ENCODE data around the gene PAK2. TPM values are rescaled to one million over a fixed set of nuclear protein-coding genes. Genes with fewer than 3 reads are reported as not detected.

PAK2 gene
- total RNA-seq, 2 experiments from 2014 or later = 24.5 to 95.6 TPM

DNA sequence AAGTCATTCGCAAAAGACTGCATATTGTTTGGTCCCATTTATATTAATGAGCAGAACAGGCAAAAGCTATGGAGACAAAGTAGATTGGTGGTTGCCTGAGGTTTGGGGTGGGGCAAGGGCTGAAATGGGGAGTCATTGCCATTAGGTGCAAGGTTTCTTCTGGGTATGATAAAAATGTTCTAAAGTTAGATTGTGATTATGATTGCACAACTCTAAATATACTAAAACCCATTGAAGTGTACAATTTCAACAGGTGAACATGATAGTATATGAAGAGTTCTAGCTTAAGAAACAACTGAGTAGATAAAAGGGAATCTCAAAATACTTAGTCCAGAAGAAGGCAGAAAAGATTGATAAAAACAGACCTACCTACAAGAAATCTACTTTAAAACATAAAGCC lies 56.7 kb downstream of the PAK2 start:
- no peaks in the 10 kb centered on the region for H3K9me3 ChIP-seq (ENCODE audit: low read length)
- peaks cover 11% of the 10 kb centered on the region for H3K79me2 ChIP-seq (ENCODE audit: insufficient read depth, low read depth, low read length)
- H3K4me1 ChIP-seq (ENCODE audit: insufficient read depth, low read length, poor library complexity, severe bottlenecking) = peaks cover 9% of the 10 kb centered on the region
- no peak for DNase-seq (ENCODE audit: low spot score)
- no peak overlapping the region for H2AFZ ChIP-seq (ENCODE audit: low read length)
- POLR2A ChIA-PET = interaction anchor here (0.7 to 0.9 kb wide), 3 partner anchors 22 to 1081 kb away, joined by 3 read pairs; no protein-coding TSS in a partner anchor
- no peak overlapping the region for H3K4me3 ChIP-seq (ENCODE audit: low read depth, low read length, poor library complexity, severe bottlenecking)
- no TSS peak for BruUV-seq (replicated peaks)
- intact Hi-C loops (cut with micrococcal nuclease; ENCODE audit: unreplicated experiment) = no loop called here
- no peak overlapping the region for H3K27ac ChIP-seq (ENCODE audit: low read depth, low read length, poor library complexity, severe bottlenecking)
- no peaks in the 10 kb centered on the region for H3K9me2 ChIP-seq (ENCODE audit: insufficient read depth, low read length)
- H4K20me1 ChIP-seq (ENCODE audit: insufficient read depth, low read length) = no peaks in the 10 kb centered on the region
- TF ChIP-seq CTCF (conservative IDR thresholded peaks at IDR 0.05; ENCODE audit: low read length) (no peak), EZH2phosphoT487 (IDR thresholded peaks at IDR 0.05; ENCODE audit: borderline replicate concordance, low read depth, low read length) (no peak)
- CTCF ChIA-PET (ENCODE audit: unreplicated experiment) = no interaction called here
- H3K36me3 ChIP-seq (ENCODE audit: insufficient read depth, low read length) = peaks cover 38% of the 10 kb centered on the region
- H3K4me2 ChIP-seq (ENCODE audit: low read length) = no peak overlapping the region

GRCh38 chr3:196800742-196801434 lies 61.2 kb downstream of the PAK2 start:
- no TSS peak for BruUV-seq (replicated peaks)
- Histone ChIP-seq H3K9me3 (ENCODE audit: low read length) (no peaks in the 10 kb centered on the region), H3K79me2 (ENCODE audit: insufficient read depth, low read depth, low read length) (peaks cover 5% of the 10 kb centered on the region), H3K9me2 (ENCODE audit: insufficient read depth, low read length) (no peaks in the 10 kb centered on the region), H3K4me2 (ENCODE audit: low read length) (peak overlapping the region; percentile 5; the same call in 1 of the 2 replicates), H3K4me1 (ENCODE audit: insufficient read depth, low read length, poor library complexity, severe bottlenecking) (peaks cover 9% of the 10 kb centered on the region), H2AFZ (ENCODE audit: low read length) (no peak overlapping the region), H3K27ac (ENCODE audit: low read depth, low read length, poor library complexity, severe bottlenecking) (no peak overlapping the region), H3K36me3 (ENCODE audit: insufficient read depth, low read length) (peaks cover 41% of the 10 kb centered on the region), H4K20me1 (ENCODE audit: insufficient read depth, low read length) (no peaks in the 10 kb centered on the region), H3K4me3 (ENCODE audit: low read depth, low read length, poor library complexity, severe bottlenecking) (no peak overlapping the region)
- DNase-seq (ENCODE audit: low spot score) = peak; percentile 18
- ChIA-PET POLR2A (interaction anchor here (0.5 kb wide), 1 partner anchor 69 kb away, joined by 3 read pairs; no protein-coding TSS in a partner anchor), CTCF (ENCODE audit: unreplicated experiment) (interaction anchor here (0.5 kb wide), 1 partner anchor 92 kb away, joined by 3 read pairs; no protein-coding TSS in a partner anchor)
- intact Hi-C loops (cut with micrococcal nuclease; ENCODE audit: unreplicated experiment) = no loop called here
- no peak for TF ChIP-seq EZH2phosphoT487 (IDR thresholded peaks at IDR 0.05; ENCODE audit: borderline replicate concordance, low read depth, low read length)
- no peak for TF ChIP-seq CTCF (conservative IDR thresholded peaks at IDR 0.05; ENCODE audit: low read length)

GRCh38 chr3:196803891-196804468 lies 64.3 kb downstream of the PAK2 start:
- intact Hi-C loops (cut with micrococcal nuclease; ENCODE audit: unreplicated experiment) = no loop called here
- H3K4me1 ChIP-seq (ENCODE audit: insufficient read depth, low read length, poor library complexity, severe bottlenecking) = peaks cover 9% of the 10 kb centered on the region
- no peaks in the 10 kb centered on the region for H4K20me1 ChIP-seq (ENCODE audit: insufficient read depth, low read length)
- ChIA-PET CTCF (ENCODE audit: unreplicated experiment) (no interaction called here), POLR2A (interaction anchor here (1.0 kb wide), 1 partner anchor 10 kb away, joined by 4 read pairs; no protein-coding TSS in a partner anchor)
- H3K36me3 ChIP-seq (ENCODE audit: insufficient read depth, low read length) = peaks cover 72% of the 10 kb centered on the region
- BruUV-seq (replicated peaks) = TSS peak; percentile 45
- no peak overlapping the region for H2AFZ ChIP-seq (ENCODE audit: low read length)
- DNase-seq (ENCODE audit: low spot score) = no peak
- no peaks in the 10 kb centered on the region for H3K9me2 ChIP-seq (ENCODE audit: insufficient read depth, low read length)
- H3K4me2 ChIP-seq (ENCODE audit: low read length) = no peak overlapping the region
- no peak overlapping the region for H3K4me3 ChIP-seq (ENCODE audit: low read depth, low read length, poor library complexity, severe bottlenecking)
- no peaks in the 10 kb centered on the region for H3K9me3 ChIP-seq (ENCODE audit: low read length)
- no peaks in the 10 kb centered on the region for H3K79me2 ChIP-seq (ENCODE audit: insufficient read depth, low read depth, low read length)
- no peak for TF ChIP-seq EZH2phosphoT487 (IDR thresholded peaks at IDR 0.05; ENCODE audit: borderline replicate concordance, low read depth, low read length)
- no peak for TF ChIP-seq CTCF (conservative IDR thresholded peaks at IDR 0.05; ENCODE audit: low read length)
- no peak overlapping the region for H3K27ac ChIP-seq (ENCODE audit: low read depth, low read length, poor library complexity, severe bottlenecking)
